GM19455 (cell line): Measurements from ENCODE around the gene RALGPS2.
"Not testable (repeated sequence)": the region's sequence is repeated elsewhere in the genome, so short reads cannot be mapped to it uniquely, and the experiment has no call there.

ENCODE experiments used
- ATAC-seq: cut with Tn5 transposase; IDR thresholded peaks from one replicate; pipeline ENCODE4 v1.9.1; 2021; ENCODE audit not compliant: unreplicated experiment

Gene RALGPS2

GRCh38 chr1:178939338-178940067 is 214.5 kb downstream of the RALGPS2 start:
- no peak for ATAC-seq

DNA sequence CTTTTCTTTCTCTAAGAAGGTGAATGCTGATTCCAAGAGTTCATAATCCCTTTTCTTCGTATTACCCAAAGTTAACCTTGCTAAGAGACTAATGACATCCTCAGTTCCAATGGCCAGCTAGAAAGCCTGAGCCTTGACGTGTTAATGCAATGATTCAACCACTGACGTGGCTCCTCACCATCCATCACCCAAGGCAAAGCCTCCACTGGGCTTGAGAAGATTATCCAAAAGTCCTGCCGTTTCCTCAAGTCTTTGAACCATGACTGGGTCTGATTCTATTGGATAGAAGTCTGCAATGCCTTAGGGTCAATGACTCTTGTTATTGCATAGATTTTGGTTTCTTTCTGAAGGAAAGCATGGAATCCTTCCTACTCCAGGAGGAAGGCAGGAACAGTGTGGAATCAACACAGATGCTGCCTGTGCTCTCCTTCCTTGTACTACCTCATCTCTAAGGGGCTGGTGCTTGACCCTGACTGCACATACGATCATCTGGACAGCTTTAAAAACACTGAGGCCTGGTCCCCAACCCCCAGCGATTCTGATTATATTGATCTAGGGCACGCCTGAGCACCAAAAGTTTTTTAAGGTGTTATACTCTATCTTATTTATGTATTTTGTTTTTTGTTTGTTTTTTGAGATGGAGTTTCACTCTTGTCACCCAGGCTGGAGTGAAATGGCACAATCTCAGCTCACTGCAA is 215.2 kb downstream of the RALGPS2 start:
- ATAC-seq: no peak

GRCh38 chr1:178941261-178941689 is 216.2 kb downstream of the RALGPS2 start:
- ATAC-seq: no peak

DNA sequence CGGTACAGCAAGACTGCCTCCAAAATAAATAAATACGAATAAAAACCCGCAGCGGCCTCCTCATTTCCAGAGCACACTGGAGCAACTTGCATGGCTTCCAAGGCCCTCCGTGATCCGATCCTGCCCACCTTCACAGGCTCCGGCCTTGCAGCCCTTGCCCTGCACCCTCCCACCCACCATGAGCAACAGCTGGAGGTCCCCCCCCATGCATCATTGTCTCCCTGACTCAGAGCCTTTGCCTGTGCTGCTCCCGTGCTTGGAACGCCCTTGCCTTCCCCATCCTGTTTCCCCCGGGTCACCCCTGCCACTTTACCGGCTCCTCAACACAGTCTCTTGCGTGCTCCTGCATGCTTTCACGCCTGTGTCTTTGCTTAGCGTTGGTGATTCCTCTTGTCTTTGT is 216.8 kb downstream of the RALGPS2 start:
- no peak for ATAC-seq

GRCh38 chr1:178942285-178943198 is 217.5 kb downstream of the RALGPS2 start:
- no peak for ATAC-seq

- no peak for ATAC-seq
Observed at GRCh38 chr1:178944729-178945128, 219.7 kb downstream of the RALGPS2 start.

GRCh38 chr1:178945763-178946266 is 220.8 kb downstream of the RALGPS2 start:
- no peak for ATAC-seq

DNA sequence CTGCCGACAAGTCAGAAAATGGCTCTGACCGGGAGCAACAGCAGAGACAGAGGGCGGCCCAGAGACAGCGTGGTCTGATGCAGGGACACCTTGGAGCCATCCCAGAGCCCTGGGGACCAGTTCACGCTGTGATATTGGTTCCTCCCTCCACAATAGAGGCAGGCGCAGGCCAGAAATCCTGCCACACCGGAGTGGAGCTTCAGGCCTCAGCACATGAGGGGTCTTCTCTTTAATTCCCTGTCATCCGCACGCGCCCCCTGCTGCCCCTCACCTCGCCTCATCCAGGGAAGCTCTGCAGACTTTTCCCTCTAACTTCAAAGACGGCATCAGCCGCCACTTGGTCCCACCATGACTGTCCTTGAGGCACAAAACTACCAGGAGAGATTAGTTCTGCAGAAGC is 221.4 kb downstream of the RALGPS2 start:
- ATAC-seq: no peak

- no peak for ATAC-seq
Observed at GRCh38 chr1:178946855-178947676, 222.0 kb downstream of the RALGPS2 start.

DNA sequence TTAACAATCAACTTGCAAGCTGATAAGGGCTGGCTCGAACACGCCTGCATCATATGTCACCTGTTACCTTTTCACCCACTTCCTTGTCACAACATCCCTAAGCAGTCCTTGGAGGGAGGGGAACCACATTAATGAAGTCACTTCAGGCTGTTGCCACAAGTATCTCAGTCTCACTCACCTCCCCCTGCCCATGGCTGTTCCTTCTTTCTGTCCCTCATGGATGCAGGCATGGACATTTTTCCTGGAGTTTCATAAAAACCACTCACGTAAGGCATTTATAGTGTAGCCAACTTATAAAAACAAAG is 222.6 kb downstream of the RALGPS2 start:
- ATAC-seq: no peak

DNA sequence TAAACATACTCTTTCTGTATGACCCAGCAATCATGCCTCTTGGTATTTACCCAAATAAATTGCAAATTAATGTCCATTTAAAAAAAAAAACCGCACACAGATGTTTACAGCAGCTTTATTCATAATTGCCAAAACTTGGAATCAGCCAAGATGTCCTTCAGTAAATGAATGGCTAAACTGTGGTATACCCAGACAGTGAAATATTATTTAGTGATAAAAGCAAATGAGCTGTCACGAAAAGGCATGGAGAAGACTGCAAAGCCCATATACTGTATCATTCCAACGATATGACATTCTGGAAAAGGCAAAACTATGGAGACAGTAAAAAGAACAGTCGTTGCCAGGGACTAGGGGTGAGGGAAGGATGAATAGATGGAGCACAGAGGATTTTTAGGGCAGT is 223.6 kb downstream of the RALGPS2 start:
- no peak for ATAC-seq

DNA sequence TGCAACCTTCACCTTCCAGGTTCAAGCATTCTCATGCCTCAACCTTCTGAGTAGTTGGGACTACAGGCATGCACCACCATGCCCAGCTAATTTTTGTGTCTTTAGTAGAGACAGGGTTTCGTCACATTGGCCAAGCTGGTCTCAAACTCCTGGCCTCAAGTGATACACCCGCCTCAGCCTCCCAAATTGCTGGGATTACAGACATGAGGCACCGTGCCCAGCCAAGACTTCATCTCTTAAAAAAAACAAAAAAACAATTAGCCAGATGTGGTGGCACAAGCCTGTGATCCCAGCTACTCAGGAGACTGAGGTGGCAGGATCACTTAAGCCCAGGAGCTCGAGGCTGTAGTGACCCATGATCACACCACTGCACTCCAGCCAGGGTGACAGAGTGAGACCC is 224.8 kb downstream of the RALGPS2 start:
- ATAC-seq: not testable (repeated sequence)

GRCh38 chr1:178951600-178951999 is 226.6 kb downstream of the RALGPS2 start:
- ATAC-seq: no peak

DNA sequence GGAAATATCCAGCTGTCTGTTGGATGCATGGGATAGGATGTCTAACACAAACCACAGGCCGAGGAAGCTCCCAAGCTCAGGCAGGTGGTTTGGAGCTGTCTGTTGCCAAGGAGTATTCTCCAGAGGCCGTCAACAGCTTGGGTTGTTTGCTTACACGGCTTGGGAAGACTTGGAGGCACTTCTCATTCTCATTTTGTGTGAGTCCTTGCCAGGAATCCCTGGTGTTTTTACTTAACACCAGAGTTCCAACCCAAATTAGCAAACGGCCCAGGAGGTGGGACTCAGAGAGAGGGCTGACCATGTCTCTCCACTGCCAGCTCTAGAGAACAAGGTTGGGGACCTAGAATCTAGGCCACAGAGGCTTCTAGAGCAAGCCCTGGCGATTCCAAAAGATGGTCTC is 228.0 kb downstream of the RALGPS2 start:
- no peak for ATAC-seq

DNA sequence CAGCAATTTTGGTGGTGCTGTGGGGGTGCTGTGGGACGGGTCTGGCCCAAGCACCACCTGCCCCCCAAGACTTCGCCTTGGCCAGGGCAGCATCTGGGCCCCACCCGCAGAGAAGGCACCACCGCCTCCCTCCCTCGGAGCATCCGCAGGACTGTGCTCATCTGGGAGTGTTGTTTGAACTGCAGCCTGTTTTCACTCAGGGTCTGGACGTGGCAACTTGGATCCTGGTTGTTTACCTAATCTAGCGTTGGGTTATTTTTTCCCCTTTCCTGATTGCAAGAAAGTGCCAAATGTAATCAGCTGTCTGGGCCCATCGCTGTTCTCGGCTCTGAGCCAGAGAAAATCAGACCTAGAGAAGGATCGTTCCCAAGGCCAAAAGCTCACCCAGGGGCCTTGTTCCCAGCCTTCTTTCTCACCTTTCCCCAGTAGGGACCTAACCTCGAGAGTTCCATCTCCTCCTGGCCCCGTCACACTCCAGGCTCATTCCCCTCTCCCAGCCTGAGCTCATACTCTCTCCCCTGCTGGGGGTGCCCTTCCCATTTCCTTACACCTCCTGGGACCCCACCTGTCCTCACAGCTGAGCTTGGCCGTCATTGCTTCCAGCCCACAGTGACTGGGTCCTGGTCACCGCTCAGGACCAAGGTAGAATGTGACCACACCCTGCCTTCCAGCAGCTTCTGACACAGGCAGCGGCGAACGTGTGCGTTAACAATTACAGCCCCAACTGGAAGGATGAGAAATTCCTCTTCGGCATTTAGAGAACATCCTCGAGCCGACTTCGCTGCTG is 228.7 kb downstream of the RALGPS2 start:
- no peak for ATAC-seq

GRCh38 chr1:178954325-178954690 is 229.3 kb downstream of the RALGPS2 start:
- no peak for ATAC-seq

DNA sequence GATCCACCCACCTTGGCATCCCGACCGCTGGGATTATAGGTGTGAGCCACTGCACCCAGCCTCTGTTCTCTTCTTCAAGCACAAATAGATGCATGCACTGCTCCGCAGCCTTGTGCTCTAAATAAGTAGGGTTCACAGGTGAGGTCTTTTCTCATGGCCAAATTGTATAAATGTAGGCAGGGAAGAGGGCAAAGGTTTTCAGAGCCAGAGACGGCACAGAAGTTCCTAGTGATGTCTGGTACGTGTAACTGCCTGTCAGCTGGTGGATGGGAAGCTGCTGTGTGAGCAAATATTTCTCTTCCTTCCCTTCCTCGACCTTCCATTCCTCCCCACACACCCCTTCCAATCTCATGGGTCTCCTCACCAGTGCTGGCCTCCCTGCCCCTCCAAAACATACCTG is 229.9 kb downstream of the RALGPS2 start:
- ATAC-seq: no peak

GRCh38 chr1:178955391-178955954 is 230.4 kb downstream of the RALGPS2 start:
- no peak for ATAC-seq

DNA sequence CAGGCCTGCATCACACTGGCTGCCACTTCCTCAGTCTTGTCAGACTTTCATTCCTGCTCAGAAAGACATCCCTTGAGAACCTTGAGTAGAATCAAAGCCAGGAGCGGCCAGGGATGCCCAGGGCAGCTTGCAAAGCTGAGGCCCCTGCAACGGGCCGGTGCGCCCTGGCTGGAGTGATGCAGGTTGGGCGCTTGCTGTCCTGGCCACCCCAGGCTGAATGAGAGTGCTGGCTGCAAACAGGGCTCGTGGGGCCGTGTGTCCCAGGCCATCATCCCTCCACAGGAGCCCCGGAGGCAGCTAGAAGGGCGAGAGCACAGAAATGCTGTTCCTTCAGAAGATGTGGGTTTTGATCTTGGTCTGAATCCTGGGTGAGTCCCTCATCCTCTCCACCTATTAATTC is 233.4 kb downstream of the RALGPS2 start:
- no peak for ATAC-seq
